Right cardiac atrium (tissue), 5 donors: ENCODE data around the gene FGF4. TPM values are rescaled to one million over a fixed set of nuclear protein-coding genes. Genes with fewer than 3 reads are reported as not detected.
A peak's percentile ranks its signal among the peaks of the same experiment; 100 is the strongest.

ENCODE experiments used
- ATAC-seq, 2 donors: fragments of 200-7000 bp; cut with Tn5 transposase; one replicate each; pipeline versions ENCODE4 v1.8.0 to v1.9.1; 2020; ENCODE audit warnings: moderate library complexity in 2 of 2, mild to moderate bottlenecking in 1 of 2
- DNase-seq, 3 donors: peaks; one replicate each; pipeline ENCODE4 v3.0.0-alpha.2; 2020
- H3K27ac ChIP-seq: one replicate; pipeline ENCODE4 v1.5.1; 2013; ENCODE audit warnings: mild to moderate bottlenecking, low read length, control low read depth, moderate library complexity
- H3K27me3 ChIP-seq: one replicate; pipeline ENCODE4 v1.6.1; 2013; ENCODE audit not compliant: control insufficient read depth, insufficient read depth
- H3K4me1 ChIP-seq: one replicate; pipeline ENCODE4 v1.6.1; 2013; ENCODE audit warnings: low read length; ENCODE audit not compliant: control insufficient read depth, insufficient read depth
- H3K4me3 ChIP-seq: one replicate; pipeline ENCODE4 v1.5.1; 2013; ENCODE audit warnings: low read length, control low read depth
- H3K9me3 ChIP-seq: one replicate; pipeline ENCODE4 v1.6.1; 2013; ENCODE audit warnings: low read length; ENCODE audit not compliant: control insufficient read depth
- whole genome bisulfite sequencing: extraction: QIAGEN DNeasy Blood & Tissue Kit; methylation state at CpG from one replicate; pipeline ENCODE4 v1.1.7; 2013; 5-methylcytosine and 5-hydroxymethylcytosine counted together
- intact Hi-C, 4 donors: fragments of 100-400 bp; cut with DNase I; formaldehyde crosslinking; loops; one replicate each; pipeline versions ENCODE4 v1.11.0 to v1.14.0; 2022 to 2023
- polyA plus RNA-seq: library from polyadenylated mRNA; stranded (reverse); fragments of 200-250 nt; gene quantifications from one replicate; pipeline ENCODE4 v1.2.3, GENCODE V29; 2013
- total RNA-seq, 4 donors: library from RNA; stranded (reverse); fragmentation: NEBNext Ultra II Directional; extraction: Animal tissue kit (Norgen Biotek cat#: 25700); gene quantifications; one replicate each; pipeline ENCODE4 v1.2.1, GENCODE V29; 2021
- donor health status: healthy with polysubstance abuse.
- donor health status: DM: no; HTN: yes; CAD: no.
- donor health status: DM: no; HTN: no; CAD: no.
- donor health status: DM: no; HTN: yes; CAD: no; lungs with severe emphysema.
- donor health status: DM: yes; HTN: yes; CAD: no.

FGF4 gene
- total and polyA plus RNA-seq, 5 donors: not detected

DNA sequence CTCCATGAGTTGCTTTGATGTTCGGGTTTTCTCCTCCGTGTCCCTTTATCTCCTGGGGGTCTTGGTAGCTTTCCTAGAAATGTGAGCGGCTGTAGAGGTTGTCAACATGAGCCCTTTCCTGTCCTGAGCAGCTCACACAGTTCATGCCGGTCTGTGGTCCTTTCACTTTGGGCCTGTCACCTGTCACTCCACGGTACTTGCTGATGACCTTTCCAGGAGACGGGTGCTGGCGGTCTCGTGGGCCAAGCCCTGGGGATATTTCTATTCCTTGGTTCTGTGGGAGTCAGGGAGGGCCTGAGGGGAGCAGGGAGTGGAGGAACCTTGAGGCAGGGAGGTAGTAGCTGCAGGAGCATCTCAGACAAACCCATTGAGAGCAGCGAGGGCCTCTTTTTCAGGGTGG, 20.9 kb upstream of the FGF4 start:
- no peak overlapping the region for H3K4me3 ChIP-seq
- H3K27me3 ChIP-seq: no peaks in the 10 kb centered on the region
- no peak for DNase-seq
- no peak overlapping the region for H3K27ac ChIP-seq
- WGBS: 73% methylated on average over 9 of the region's 9 CpGs
- intact Hi-C loops: no loop called here
- no peaks in the 10 kb centered on the region for H3K4me1 ChIP-seq
- no peak for ATAC-seq
- no peaks in the 10 kb centered on the region for H3K9me3 ChIP-seq

DNA sequence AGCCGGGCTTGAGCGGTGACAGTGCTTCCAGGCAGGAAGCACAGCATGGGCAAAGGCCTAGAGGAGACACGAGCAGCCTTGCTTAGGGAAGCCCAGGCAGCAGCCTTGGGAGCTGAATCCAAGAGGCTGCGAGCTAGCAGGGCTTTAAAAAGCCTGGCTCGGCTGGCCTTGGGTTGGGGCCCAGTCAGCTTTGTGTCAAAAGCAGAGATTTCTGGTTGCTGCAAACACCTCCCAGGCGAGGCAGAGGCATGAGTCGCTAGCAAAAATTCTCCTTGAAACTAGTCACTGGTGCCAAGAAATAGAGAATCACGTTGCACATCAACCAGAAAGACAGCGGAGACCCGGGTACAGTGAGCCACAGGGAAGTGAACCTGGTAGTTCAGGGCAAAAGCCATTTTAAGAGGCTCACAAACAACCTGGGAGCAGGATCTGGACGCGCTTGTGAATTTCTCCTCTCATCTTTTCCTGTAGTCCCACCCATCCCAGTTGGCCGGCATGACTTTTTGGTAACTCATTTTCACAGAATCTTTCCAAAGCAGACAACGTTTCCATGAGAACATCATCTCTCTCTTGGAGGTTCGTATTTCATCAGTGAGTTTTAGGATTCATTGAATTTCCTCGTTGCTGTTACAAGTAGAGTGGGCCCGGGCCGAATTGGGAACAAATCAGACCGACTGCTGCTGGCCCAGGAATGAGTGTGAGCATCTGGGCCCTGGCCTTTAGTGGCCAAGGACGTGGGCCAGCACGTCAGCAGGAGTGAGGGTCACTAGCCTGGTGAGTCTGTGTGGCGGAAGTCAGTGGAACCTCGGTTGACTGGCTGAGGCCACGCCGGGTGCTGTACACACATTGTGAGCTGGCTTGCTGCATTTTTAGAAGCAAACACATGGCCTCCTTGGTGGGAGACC, 16.4 kb upstream of the FGF4 start:
- 60% methylated on average over 25 of the region's 25 CpGs for WGBS
- no peaks in the 10 kb centered on the region for H3K27me3 ChIP-seq
- intact Hi-C loops: no loop called here
- ATAC-seq: peak; percentile 11 to 55
- H3K27ac ChIP-seq: no peak overlapping the region
- peak; percentile 37 to 77 (median 75) for DNase-seq
- H3K4me1 ChIP-seq: no peaks in the 10 kb centered on the region
- no peak overlapping the region for H3K4me3 ChIP-seq
- no peaks in the 10 kb centered on the region for H3K9me3 ChIP-seq

DNA sequence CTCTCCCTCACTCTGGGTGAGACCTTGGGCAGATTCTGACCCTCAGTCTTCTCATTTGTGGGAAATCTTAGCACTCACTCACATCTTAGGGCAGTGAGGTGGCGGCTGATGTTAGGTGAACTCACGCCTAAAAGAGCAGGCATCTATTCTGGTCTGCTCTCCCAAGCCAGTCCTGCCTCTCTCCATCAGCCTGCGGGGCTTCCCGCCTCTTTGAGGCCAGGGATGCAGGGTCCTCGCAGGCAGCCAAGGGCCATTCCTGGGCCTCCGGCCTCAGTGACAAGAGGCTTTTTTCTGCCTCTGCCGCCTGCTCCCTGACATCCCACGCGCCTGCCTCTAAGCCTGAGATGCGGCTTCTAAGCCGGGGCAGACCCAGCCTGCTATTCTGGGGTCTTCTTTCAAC, 13.8 kb upstream of the FGF4 start:
- Histone ChIP-seq H3K9me3 (no peaks in the 10 kb centered on the region), H3K27me3 (no peaks in the 10 kb centered on the region), H3K27ac (no peak overlapping the region), H3K4me1 (no peaks in the 10 kb centered on the region), H3K4me3 (no peak overlapping the region)
- intact Hi-C loops: no loop called here
- 87% methylated on average over 11 of the region's 11 CpGs for WGBS
- DNase-seq: no peak
- ATAC-seq: no peak

DNA sequence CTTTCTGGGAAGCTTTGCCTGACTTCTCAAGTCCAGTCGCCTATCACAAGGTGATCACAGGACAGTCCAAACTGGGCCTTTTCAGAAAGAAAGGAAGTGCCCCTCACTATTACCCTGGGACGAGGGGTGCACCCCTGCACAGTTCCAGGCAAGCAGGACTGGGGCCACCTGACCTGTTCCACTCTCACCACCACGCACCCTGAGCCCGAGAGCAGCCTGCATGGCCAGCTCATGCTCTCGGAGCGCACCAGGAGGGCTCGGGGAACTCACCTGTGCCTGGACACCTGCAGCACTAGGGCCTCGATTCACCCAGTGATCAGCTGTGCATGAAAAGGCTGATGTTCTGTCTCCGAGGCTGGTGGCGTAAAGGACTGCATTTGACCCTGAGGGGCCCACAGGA, 12.8 kb upstream of the FGF4 start:
- intact Hi-C loops: no loop called here
- H3K27me3 ChIP-seq: no peaks in the 10 kb centered on the region
- DNase-seq (no peak), ATAC-seq (no peak)
- no peaks in the 10 kb centered on the region for H3K9me3 ChIP-seq
- H3K4me1 ChIP-seq: no peaks in the 10 kb centered on the region
- H3K4me3 ChIP-seq: no peak overlapping the region
- 89% methylated on average over 10 of the region's 10 CpGs for WGBS
- H3K27ac ChIP-seq: no peak overlapping the region

DNA sequence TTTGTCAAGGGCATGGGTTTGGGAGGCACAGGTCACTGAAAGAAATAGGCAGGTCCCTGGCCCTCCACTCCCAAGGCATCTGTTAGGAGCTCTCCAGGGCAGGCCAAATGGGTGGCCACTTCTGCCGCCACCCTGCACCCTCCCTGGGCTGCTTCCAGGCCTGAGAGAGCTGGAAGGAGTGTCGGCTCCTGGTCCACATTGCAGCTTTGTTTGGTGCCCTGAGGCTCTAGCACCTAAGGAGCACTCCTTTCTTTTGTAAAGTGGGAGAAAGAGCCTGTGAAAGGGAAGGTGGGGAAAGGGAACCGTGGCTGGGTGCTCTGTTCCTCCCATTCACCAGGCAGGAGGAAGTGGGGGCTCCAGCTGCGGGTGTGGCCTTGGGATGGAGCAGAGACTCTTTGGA, 12.3 kb upstream of the FGF4 start:
- Histone ChIP-seq H3K4me1 (no peaks in the 10 kb centered on the region), H3K9me3 (no peaks in the 10 kb centered on the region), H3K27me3 (no peaks in the 10 kb centered on the region), H3K4me3 (no peak overlapping the region), H3K27ac (no peak overlapping the region)
- intact Hi-C loops: no loop called here
- ATAC-seq (no peak), DNase-seq (no peak)
- 65% methylated on average over 4 of the region's 4 CpGs for WGBS

DNA sequence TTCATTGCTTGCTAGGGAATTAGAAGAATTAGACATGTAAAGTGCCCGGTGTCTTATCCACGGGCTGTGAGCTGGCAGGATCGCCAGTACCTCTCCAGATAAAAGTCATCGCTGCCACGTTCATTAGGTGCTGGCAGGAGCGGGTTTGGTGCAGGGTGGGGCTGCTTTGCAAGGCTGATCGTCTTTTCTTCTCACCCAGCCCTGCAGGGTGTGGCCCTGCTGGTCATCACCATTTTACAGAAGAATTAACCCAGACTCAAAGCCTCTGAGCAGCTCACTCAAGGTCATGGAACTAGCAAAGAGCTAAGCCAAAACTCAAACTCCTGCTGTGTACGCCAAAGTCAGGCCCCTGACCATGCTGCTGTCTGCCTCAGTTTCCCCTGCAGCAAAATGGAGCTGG, 6.1 kb upstream of the FGF4 start:
- intact Hi-C loops: no loop called here
- 51% methylated on average over 8 of the region's 8 CpGs for WGBS
- DNase-seq: no peak
- Histone ChIP-seq H3K4me3 (no peak overlapping the region), H3K4me1 (no peaks in the 10 kb centered on the region), H3K27ac (no peak overlapping the region), H3K27me3 (no peaks in the 10 kb centered on the region), H3K9me3 (no peaks in the 10 kb centered on the region)
- no peak for ATAC-seq

DNA sequence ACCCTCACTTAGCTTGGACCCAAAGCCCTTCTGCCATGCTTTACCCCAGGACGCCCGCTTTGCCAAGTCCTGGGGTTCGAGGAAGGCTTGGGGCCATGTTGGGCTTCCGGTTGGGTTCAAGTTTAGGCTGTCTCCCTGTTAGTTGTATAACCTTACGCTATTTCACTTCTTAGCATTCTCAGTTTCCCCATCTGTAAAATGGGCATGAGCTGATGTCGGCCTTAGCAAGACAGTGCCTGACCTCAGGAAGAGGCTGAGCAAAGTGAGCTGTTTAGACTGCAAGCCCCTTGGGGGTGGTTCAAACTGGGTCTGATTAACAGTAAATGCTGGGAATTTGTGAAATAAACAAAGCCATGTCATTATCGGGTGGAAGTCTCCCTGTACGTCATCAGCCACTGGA, 3.2 kb upstream of the FGF4 start:
- H3K27ac ChIP-seq: no peak overlapping the region
- DNase-seq (no peak), ATAC-seq (no peak)
- H3K27me3 ChIP-seq: no peaks in the 10 kb centered on the region
- no peaks in the 10 kb centered on the region for H3K4me1 ChIP-seq
- 84% methylated on average over 8 of the region's 8 CpGs for WGBS
- no peak overlapping the region for H3K4me3 ChIP-seq
- no peaks in the 10 kb centered on the region for H3K9me3 ChIP-seq
- intact Hi-C loops: no loop called here

DNA sequence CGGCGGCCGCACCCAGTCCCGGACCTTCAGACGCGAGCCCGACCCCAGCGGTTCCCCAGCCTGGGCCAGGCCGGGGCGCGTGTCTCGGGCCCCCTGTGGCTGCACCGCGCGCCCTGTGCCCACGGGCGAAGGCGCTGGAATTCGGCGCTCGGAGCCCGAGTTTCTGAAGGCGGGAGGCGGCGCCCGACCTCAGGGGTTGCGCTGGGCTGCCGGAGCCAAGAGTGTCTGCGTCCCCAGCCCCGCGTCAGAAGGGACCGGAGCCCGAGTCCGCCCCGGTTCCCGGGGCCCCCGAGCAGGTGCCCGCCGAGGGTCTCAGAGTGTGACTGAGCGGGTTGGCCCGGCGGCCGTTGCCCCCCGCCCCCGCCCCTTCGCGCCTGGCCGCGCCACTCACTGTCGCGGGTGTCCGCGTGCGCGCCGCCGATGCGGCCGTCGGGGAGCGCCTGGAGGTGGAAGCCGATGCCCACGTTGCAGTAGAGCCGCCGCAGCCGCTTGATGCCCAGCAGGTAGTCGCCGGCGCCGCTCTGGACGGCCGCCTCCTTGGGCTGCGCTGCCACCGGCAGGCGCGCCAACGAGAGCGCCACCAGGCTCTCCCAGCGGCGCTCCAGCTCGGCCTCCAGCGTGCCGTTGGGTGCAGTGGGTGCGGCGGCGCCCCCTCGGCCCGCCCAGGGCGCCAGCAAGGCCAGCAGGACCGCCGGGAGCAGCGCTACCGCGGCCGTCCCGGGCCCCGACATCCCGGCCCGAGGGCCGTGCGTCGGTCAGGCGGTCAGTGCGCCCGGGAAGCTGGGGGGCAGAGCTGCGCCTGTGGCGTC, 583 bp downstream of the FGF4 start:
- ATAC-seq: no peak
- intact Hi-C loops: no loop called here
- Histone ChIP-seq H3K9me3 (no peaks in the 10 kb centered on the region), H3K27ac (no peak overlapping the region), H3K4me1 (no peaks in the 10 kb centered on the region), H3K4me3 (no peak overlapping the region), H3K27me3 (no peaks in the 10 kb centered on the region)
- whole genome bisulfite sequencing: 1% methylated on average over 107 of the region's 107 CpGs
- DNase-seq: no peak

DNA sequence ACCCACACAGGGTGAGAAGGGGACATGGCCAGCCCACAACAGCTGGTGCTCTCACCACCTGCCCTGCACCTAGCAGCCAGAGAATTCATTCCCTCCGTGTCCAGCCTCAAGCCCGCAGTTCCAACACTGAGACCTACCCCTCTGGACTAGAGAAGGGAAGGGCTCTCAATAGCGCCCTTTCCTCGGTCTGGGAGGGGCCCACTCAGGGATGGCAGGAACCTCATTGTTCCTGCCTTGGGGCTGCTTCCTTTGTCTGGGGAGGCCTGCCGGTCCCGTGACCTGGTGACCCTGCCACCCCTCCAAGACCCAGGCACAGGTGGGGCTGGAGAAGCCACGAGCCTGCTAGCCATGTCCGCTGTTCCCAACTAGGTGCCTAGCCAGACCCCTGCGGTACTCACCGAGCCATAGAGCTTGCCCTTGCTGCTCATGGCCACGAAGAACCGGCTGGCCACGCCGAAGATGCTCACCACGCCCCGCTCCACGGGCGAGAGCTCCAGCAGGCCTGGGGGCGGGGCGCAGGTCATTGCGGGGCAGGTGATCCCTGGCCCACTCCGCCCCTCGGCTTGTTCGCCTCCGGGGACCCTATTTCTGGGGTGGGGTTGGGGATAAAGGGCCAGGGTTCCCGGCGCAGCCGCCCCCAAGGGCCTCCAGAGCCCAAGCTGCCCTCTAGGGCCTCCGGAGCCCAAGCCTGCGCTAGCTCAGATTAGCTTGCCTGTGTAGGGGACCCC, 1.4 kb downstream of the FGF4 start:
- no peak for ATAC-seq
- Histone ChIP-seq H3K27ac (no peak overlapping the region), H3K4me1 (no peaks in the 10 kb centered on the region), H3K9me3 (peaks cover 6% of the 10 kb centered on the region), H3K4me3 (no peak overlapping the region), H3K27me3 (no peaks in the 10 kb centered on the region)
- WGBS: 11% methylated on average over 30 of the region's 30 CpGs
- DNase-seq: no peak
- intact Hi-C loops: no loop called here

DNA sequence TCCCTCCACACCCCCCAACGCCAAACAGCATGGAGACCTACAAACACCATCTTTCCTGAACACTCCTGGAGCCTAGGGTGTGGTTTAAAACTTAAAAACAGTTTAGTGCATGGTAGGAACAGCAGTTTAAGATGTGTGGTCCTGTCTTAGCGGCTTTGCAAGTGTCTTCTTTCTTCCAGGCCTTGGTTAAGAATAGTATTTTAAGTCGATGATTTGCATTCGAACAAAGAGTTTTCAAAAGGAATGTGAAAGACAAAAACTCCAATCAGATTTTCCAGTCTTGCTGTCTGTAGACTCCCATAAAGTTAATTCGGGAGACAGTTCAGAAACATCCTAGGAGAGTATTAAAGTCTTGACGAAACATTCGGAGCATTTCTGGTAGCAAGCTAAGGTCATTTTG, 3.7 kb downstream of the FGF4 start:
- no peaks in the 10 kb centered on the region for H3K4me1 ChIP-seq
- H3K4me3 ChIP-seq: no peak overlapping the region
- no peaks in the 10 kb centered on the region for H3K27me3 ChIP-seq
- DNase-seq (no peak), ATAC-seq (no peak)
- intact Hi-C loops: no loop called here
- H3K27ac ChIP-seq: no peak overlapping the region
- 51% methylated on average over 7 of the region's 7 CpGs for WGBS
- peaks cover 9% of the 10 kb centered on the region for H3K9me3 ChIP-seq

DNA sequence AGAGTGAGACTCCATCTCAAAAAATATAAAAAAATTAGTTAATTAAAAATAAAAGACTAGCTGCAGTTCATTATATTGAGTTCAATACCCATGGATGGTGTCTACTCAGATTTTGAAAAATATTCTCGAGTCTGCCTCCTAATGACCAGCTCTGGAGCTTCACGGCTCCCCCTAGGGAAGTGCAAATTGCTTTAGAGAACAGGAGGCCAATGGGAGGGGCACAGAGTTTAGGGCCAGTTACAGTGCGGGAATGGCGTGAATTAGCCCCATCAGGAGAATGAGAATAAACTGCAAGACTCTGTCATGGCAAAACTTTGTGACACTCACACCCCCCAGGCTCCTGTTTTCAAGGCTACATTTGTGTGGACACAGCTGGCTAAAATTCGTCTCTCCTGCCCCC, 4.6 kb downstream of the FGF4 start:
- DNase-seq (no peak), ATAC-seq (no peak)
- Histone ChIP-seq H3K27me3 (no peaks in the 10 kb centered on the region), H3K27ac (no peak overlapping the region), H3K9me3 (peaks cover 9% of the 10 kb centered on the region), H3K4me1 (no peaks in the 10 kb centered on the region), H3K4me3 (no peak overlapping the region)
- WGBS: 25% methylated on average over 5 of the region's 5 CpGs
- intact Hi-C loops: no loop called here
